ENCODE data around the gene TCHP. TPM values are rescaled to one million over a fixed set of nuclear protein-coding genes. Genes with fewer than 3 reads are reported as not detected.

Gene TCHP
- total RNA-seq, 4 donors from 2014 or later = 17.1 to 31.6 (median 21.0) TPM

GRCh38 chr12:109864916-109865315, 35.2 kb upstream of the TCHP start:
- H3K36me3 ChIP-seq = peaks cover 0 to 14% (median 10%) of the 10 kb centered on the region in 4 donors
- H3K27ac ChIP-seq (replicated peaks in 1 of 4) = peak overlapping the region in 2 of 4 donors; percentile 11 to 20
- TF ChIP-seq CTCF (IDR thresholded peaks at IDR 0.05) (no peak), POLR2A (IDR thresholded peaks at IDR 0.05; ENCODE audit: low read depth) (no peak), POLR2AphosphoS5 (IDR thresholded peaks at IDR 0.05) (no peak), EP300 (IDR thresholded peaks at IDR 0.05) (no peak)
- H3K4me1 ChIP-seq = peaks cover 3 to 19% (median 15%) of the 10 kb centered on the region in 4 donors
- no peaks in the 10 kb centered on the region for H3K27me3 ChIP-seq
- 96% methylated on average over 3 of the region's 3 CpGs for WGBS
- H3K9me3 ChIP-seq = no peaks in the 10 kb centered on the region
- no peak overlapping the region for H3K4me3 ChIP-seq
- intact Hi-C loops (cut with DNase I) = no loop called here
- no peak for DNase-seq (ENCODE audit: extremely low spot score)

GRCh38 chr12:109868182-109869051, 31.7 kb upstream of the TCHP start:
- no peaks in the 10 kb centered on the region for H3K9me3 ChIP-seq
- 76% methylated on average over 9 of the region's 9 CpGs for WGBS
- H3K27me3 ChIP-seq = no peaks in the 10 kb centered on the region
- H3K4me1 ChIP-seq = peaks cover 9 to 28% (median 25%) of the 10 kb centered on the region in 4 donors
- intact Hi-C loops (cut with DNase I) = no loop called here
- DNase-seq (ENCODE audit: extremely low spot score) = no peak
- H3K36me3 ChIP-seq = peaks cover 4 to 13% (median 12%) of the 10 kb centered on the region in 4 donors
- no peak overlapping the region for H3K4me3 ChIP-seq
- no peak overlapping the region for H3K27ac ChIP-seq (replicated peaks in 1 of 4)
- TF ChIP-seq EP300 (IDR thresholded peaks at IDR 0.05) (no peak), POLR2AphosphoS5 (IDR thresholded peaks at IDR 0.05) (no peak), CTCF (IDR thresholded peaks at IDR 0.05) (no peak), POLR2A (IDR thresholded peaks at IDR 0.05; ENCODE audit: low read depth) (no peak)

- Histone ChIP-seq H3K9me3 (no peaks in the 10 kb centered on the region), H3K27me3 (no peaks in the 10 kb centered on the region), H3K4me1 (peaks cover 6 to 14% (median 7%) of the 10 kb centered on the region in 4 donors), H3K36me3 (peaks cover 4 to 13% (median 12%) of the 10 kb centered on the region in 4 donors), H3K27ac (replicated peaks in 1 of 4) (no peak overlapping the region), H3K4me3 (no peak overlapping the region)
- intact Hi-C loops (cut with DNase I) = no loop called here
- TF ChIP-seq CTCF (IDR thresholded peaks at IDR 0.05) (no peak), EP300 (IDR thresholded peaks at IDR 0.05) (no peak), POLR2A (IDR thresholded peaks at IDR 0.05; ENCODE audit: low read depth) (no peak), POLR2AphosphoS5 (IDR thresholded peaks at IDR 0.05) (no peak)
- DNase-seq (ENCODE audit: extremely low spot score) = no peak
- WGBS = 77% methylated on average over 2 of the region's 2 CpGs
Observed at GRCh38 chr12:109870648-109871047, 29.4 kb upstream of the TCHP start.

- Histone ChIP-seq H3K36me3 (peaks cover 4 to 13% (median 12%) of the 10 kb centered on the region in 4 donors), H3K4me1 (peaks cover 6 to 19% (median 7%) of the 10 kb centered on the region in 4 donors), H3K27ac (replicated peaks in 1 of 4) (no peak overlapping the region), H3K4me3 (no peak overlapping the region), H3K9me3 (no peaks in the 10 kb centered on the region), H3K27me3 (no peaks in the 10 kb centered on the region)
- TF ChIP-seq EP300 (IDR thresholded peaks at IDR 0.05) (no peak), CTCF (IDR thresholded peaks at IDR 0.05) (no peak), POLR2AphosphoS5 (IDR thresholded peaks at IDR 0.05) (no peak), POLR2A (IDR thresholded peaks at IDR 0.05; ENCODE audit: low read depth) (no peak)
- WGBS = 73% methylated on average over 6 of the region's 7 CpGs
- intact Hi-C loops (cut with DNase I) = no loop called here
- DNase-seq (ENCODE audit: extremely low spot score) = no peak
Observed at GRCh38 chr12:109871668-109872314, 28.3 kb upstream of the TCHP start.
